M059J (cell line): ENCODE data around the gene MEG3. TPM values are rescaled to one million over a fixed set of nuclear protein-coding genes. Genes with fewer than 3 reads are reported as not detected.

ENCODE experiments used
- DNase-seq: peaks from one replicate; pipeline ENCODE4 v3.0.0-alpha.2; 2012; ENCODE audit warnings: low read depth
- total RNA-seq: library from RNA; depleted of rRNA; stranded (reverse); fragments of >200 nt; shearing (Covaris generic); gene quantifications from 2 replicates; pipeline ENCODE4 v1.2.3, GENCODE V29; 2014

Gene MEG3
- total RNA-seq, 1 experiment from 2014 or later = 21.9 TPM

GRCh38 chr14:100846309-100846859 lies 20.5 kb downstream of the MEG3 start:
- DNase-seq = no peak

DNA sequence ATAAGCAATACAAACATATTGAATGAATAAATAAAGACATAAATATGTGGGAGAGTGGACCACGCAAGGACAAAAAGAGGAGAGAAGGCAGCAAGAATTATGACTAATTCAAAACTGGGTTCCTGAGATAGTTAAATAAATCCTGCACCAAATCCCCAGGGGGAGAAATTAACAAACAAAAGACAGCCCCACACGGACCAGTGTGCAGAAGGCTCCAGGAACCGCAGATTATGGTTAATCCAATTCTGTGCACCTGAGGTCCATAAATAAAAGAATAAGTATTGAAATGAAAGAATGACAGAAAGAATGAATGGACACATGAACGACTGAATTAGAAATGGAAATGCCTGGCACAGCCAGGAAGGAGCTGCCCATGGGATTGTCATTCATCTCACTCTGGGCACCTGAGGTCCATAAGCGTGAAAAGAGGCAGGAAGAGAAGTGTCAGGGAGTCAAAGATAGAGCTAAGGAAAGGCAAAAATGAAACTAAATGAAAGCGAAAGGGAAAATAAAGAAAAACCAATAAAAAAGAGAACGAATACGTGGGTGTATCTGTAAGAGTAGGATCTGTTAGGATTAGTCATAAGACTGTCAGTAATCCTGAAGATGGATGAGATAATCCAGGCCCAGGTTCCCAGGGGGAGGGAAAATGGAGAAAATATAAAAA lies 23.3 kb downstream of the MEG3 start:
- peak; percentile 52 for DNase-seq

DNA sequence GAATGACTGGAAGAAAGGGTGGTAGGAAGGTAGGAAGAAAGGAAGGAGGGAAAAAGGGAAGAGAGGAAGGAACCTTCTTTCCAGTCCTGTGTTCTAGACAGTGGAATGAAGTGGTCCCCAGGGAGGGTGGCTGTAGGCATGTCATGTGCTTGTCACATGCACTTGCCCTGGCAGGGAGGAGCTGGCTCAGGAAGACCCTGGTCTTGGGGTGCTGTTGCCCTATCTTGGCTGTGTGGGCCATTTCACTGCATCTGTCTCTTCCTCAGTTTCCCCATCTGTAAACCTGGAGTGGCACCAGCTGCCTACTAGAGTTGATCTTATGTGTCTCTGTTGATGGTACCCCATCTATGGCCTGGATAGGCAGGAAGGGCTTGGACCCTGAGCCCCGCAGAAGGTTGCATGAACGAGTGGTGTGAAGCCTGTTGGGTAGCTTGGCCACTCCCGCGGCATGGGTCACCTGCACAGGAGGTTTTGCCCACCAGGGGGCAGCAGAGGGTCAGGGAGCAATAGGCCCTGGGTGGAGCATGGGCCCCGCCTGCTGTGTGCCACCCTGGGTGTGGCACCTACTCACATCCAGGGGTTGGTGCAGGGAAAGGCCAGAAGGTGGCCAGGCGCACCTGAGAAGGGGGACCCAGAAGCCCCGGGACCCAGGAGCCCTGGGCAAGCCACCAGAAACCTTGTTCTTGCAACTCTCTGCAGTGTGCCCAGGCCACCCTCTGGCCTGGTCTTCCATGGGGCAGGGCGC lies 25.1 kb downstream of the MEG3 start:
- DNase-seq = no peak

DNA sequence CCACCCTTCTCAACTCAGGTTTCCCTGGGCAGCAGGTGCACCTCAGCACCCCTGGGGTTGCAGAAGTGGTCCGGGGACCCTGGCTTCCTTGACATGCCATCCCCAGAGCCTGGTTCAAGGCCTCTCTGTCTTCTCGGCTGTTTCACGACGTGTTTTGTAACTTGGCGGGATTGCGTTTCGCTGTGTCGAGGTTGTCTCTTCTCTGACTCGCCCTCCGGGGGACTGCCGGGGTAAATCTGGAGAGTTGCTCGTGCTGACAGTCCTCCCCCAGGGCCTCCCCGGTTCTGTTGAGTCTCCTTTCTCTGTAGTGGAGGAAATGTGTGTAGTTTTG lies 25.6 kb downstream of the MEG3 start:
- no peak for DNase-seq

- DNase-seq = no peak
Measured at GRCh38 chr14:100851946-100852620, 26.2 kb downstream of the MEG3 start.

DNA sequence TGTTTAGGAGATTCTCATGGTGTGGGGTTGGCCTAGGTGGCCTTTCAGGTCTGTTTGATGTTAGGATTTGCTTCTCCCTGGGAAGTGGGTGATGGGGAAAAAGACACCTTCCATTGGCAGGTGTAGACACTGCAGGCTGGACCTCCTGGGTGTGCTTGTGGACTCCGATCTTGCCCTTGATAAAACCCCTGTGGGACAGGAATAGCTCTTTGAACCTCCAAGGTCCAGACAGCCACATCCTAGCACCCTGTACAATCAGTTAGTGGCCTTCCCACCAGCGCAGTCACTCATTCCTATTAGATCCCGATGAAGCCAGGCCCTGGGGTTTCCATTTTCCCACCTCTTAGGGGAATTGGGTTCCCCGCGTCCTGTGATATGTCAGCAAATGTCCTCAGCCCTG lies 28.5 kb downstream of the MEG3 start:
- DNase-seq = no peak

DNA sequence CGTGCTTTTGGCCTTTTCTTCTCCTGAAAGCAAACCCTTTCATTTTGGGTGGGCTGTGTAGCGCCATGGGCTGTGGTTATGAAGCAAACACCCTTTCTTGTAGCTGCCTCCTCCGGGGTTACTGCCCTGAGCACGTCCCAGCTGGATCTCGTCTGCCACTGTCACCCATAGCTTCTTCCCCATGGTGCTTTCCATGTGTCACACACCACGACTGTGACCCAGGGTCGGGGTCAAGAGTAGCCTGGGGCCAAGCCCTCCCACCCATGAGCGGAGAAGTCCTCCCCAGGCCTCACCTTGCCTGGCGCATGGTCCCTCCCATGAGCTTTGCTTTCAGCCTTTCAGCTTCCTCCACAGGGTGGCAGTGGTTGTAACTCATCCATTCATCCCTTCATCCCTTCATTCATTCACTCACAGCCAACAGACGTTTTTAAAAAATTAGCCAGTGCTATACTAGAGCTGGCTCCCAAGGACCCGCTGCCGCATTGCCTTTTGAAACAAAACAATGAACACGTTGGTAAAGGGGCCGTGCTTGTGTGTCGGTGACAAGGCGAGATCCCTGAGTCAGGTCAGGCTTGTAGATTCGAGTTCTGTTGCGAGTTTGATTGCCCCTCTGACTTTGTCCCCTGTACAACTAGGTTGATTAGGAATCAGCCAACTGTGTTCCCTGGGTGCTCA lies 29.5 kb downstream of the MEG3 start:
- no peak for DNase-seq

DNA sequence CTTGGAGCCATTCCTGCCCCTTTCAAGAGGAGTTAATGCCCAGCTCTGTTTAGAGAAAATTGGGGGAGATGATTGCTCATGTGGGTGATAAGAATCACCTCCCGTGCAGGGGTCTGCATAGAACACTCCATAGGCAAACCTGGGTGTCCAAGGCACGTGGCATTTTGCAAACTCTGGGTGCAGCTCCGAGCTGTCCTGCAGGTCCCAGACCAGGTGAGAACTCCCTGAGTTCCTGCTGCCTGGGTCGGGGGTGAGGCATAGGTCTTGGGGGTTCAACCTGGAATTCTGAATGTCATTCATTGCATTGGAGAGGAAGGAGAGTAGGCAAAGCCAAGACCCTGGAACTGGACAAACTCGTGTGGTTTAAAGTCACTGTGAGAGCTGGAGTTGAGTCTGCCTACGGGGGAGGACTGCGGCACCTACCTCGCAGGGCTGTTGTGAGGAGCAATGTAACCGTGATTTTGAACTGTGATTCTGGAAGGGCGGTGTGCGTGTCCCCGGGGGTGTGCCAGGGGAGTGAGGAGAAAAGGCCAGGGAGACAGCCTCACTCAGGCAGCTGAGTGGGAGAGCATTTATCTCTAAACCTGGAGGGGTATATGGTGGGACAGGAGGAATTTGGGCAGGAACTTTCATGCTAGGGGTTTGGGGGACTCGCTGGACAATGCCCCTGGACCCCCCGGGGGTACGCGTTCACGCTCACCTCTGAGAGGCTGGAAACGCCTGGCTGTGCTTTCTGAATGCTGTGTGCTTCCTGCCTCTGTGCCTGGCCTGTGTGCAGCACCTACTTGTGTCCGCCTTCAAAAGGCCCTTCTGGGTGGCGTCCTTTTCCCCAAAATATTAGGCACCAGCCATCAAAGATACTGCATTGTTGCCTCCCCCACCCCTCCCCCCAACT lies 30.4 kb downstream of the MEG3 start:
- DNase-seq = no peak

DNA sequence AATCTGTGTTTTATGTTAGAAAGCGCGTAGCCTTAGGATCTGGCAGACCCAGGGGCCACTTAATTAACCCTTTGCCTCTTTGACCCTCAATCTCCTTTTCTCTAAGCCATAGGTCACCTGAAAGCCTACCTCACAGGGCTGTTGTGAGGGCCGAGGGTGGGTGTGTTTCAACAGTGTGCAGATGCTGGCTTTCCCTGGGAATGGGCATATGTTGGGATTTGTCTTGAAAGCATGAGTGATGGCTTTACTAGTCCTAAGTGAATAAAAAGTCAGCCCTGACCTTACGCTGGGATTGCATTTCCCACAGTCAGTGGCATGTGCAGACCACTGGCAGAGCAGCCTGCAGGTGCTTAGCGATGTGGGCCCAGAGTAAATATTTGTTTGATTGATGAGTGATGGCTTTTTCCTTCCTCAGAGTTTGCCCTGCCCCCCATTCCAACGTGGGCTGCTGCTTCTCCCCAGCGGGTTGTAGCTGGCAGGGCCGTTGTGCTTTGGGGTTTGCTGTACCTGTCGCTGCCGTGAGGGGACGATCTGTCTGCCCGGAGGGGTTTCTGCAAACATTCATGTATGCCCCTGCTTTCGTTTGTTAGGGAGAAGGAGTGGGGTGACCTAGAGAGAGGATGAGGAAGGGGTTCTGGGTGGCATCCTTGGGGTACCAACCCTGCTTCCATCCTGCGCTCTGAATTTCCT lies 31.5 kb downstream of the MEG3 start:
- DNase-seq = no peak

GRCh38 chr14:100857923-100858837 lies 32.3 kb downstream of the MEG3 start:
- DNase-seq = no peak

GRCh38 chr14:100858838-100859220 lies 32.9 kb downstream of the MEG3 start:
- DNase-seq = no peak

DNA sequence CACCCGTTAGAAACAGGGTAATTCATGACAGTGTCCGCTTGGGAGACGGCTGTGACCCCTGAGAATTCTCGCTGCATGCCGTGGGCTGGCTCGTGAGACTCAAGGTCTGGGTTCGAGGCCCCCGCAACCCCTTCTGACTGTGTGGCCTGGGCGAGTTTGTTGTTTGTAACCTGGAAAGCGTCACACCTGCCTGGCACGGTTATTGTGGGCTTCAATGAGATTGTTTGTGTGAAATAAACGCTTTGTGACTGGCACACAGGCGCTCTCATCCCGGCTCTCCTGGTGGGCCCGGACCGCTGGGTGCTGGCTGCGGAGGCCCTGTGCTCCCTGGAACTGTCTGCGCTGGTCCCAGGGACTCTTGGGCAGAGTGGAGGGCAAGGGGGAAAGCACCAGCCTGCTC lies 33.9 kb downstream of the MEG3 start:
- DNase-seq = no peak

GRCh38 chr14:100860556-100861187 lies 34.8 kb downstream of the MEG3 start:
- no peak for DNase-seq

DNA sequence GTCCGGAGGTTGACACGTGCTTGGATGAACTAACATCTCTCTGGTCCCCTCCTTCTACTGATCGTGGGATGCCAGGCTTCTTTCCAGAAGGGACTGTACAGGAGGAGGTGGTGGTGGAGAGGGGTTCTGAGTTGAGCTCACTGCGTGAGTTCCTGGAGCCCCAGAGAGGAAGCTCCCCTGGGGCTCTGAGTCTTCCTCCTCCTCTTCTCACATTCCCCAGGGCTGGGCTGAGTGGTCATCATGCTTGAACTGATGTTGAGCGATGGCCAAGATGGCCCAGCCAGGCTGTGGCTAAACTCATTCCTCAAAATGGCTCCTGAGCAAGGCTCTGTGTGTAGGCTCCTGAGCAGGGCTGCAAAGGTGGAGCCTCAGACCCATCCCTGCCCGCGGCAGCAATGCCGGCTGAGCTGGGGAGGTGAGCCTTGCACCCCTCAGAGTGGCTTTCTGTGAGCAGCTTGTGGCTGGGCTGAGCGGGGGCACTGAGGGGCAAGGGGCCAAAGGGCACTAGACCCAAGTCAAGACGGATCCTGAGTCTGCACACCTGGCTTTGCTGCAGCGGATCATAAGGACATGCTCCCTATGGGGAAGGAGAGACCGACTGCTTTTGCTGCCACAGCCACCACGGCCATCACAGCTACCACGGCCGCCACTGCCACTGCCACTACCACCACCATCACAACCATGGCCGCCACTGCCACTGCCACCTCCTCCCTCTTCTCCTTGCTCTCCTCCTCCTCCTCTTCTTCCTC lies 35.4 kb downstream of the MEG3 start:
- no peak for DNase-seq

DNA sequence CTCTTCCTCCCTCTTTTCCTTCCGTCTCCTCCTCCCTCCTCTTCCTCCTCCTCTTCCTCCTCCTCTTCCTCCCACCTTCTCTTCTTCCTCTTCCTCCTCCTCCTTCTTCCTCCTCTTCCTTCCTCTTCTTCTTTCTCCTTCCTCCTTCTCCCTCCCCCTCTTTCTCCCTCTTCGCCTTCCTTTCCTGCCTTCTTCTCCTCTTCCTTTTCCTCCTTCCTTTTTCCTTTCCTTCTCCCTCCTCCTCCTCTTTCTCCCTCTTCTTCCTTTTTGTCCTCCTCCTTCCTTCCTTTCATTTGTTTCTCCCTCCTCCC lies 36.0 kb downstream of the MEG3 start:
- DNase-seq = no peak

DNA sequence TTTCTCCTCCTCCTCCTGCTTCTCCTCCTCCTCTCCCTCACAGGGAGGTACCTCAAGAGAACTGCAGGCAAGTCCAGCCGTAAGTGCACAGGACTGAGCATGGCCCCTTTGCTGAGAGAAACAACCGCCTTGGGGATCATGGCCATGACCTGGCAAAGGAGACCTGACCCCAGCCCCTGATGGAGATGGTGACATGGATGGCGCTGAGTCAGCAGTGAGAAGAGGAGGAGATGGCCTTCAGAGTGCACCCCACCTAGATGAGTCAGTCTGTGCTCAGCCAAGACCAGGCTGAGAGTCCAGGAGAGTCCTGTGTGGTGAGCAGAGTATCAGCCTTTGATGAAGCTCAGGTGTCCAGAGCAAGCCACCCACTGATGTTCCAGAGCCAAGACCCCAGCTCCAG lies 36.4 kb downstream of the MEG3 start:
- DNase-seq = no peak

GRCh38 chr14:100862793-100863192 lies 36.9 kb downstream of the MEG3 start:
- no peak for DNase-seq

GRCh38 chr14:100864206-100864605 lies 38.3 kb downstream of the MEG3 start:
- DNase-seq = no peak
